ENCODE measurements around the gene SHISA6. TPM values are rescaled to one million over a fixed set of nuclear protein-coding genes. Genes with fewer than 3 reads are reported as not detected.

SHISA6 gene
- total and polyA plus RNA-seq, 4 donors, result not detected

DNA sequence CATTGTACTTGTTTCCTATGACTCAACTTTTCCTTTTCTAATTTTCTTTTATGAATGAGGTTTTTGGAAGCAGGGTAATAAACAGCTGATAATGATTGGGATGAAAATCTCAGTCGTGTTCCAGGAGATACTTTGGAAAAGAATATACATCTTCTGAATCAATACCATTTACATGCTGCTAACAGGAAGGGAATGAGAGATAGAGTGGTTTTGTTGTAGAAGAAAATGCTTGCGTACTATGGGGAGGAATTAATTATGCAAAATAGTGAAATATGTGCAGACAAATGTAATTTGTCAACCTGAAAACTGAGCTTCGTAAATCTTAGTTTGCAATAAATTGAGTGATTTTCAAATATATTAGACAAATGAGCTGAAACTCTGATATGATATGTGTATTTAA is 24.0 kb upstream of the SHISA6 start:
- H3K4me1 ChIP-seq (ENCODE audit: control insufficient read depth in 4 of 4, insufficient read depth in 4 of 4, low read length in 3 of 4), result no peaks in the 10 kb centered on the region
- H3K9me3 ChIP-seq (ENCODE audit: control insufficient read depth in 4 of 4, low read length in 3 of 4), result peaks cover 0 to 3% (median under 1%) of the 10 kb centered on the region in 4 donors
- no peak overlapping the region for H3K9ac ChIP-seq (ENCODE audit: low read depth in 1 of 2, low read length in 2 of 2)
- TF ChIP-seq, protein P1, sequence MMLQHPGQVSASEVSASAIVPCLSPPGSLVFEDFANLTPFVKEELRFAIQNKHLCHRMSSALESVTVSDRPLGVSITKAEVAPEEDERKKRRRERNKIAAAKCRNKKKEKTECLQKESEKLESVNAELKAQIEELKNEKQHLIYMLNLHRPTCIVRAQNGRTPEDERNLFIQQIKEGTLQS (IDR thresholded peaks at IDR 0.05), result no peak
- no peak for TF ChIP-seq RXRA (IDR thresholded peaks at IDR 0.05)
- no peaks in the 10 kb centered on the region for H3K36me3 ChIP-seq (ENCODE audit: control insufficient read depth in 4 of 4, insufficient read depth in 3 of 4, low read depth in 1 of 4, low read length in 3 of 4)
- H3K27ac ChIP-seq (ENCODE audit: low read depth in 1 of 2, low read length in 2 of 2), result no peak overlapping the region
- WGBS, result 74% methylated on average over 3 of the region's 3 CpGs
- no peak for DNase-seq (ENCODE audit: low spot score)
- peaks cover 0 to 8% (median 0%) of the 10 kb centered on the region in 4 donors for H3K27me3 ChIP-seq (ENCODE audit: control insufficient read depth in 4 of 4, insufficient read depth in 4 of 4, low read length in 3 of 4)
- no peak overlapping the region for H3K4me3 ChIP-seq (ENCODE audit: low read depth in 1 of 3, low read length in 3 of 3)

DNA sequence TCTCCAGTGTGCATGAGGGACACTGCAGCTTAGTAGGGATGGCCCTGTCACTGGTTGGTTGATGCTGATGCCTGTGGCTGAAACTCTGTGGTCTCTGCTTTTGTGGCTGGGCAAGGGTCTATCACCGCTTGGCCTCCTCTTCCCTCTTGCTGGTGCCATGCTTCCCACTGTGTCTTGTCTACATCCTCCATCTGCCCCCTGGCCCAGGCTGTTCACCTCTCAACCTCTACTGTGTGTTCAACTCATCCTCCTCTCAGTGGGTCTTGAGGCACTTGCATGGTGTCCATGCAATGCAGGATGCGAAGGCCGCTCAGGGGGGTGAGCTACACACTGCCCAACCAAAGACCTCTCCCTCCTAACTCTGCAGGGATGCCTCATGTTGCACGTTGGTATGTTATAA is 19.8 kb upstream of the SHISA6 start:
- Histone ChIP-seq H3K36me3 (ENCODE audit: control insufficient read depth in 4 of 4, insufficient read depth in 3 of 4, low read depth in 1 of 4, low read length in 3 of 4) (no peaks in the 10 kb centered on the region), H3K4me3 (ENCODE audit: low read depth in 1 of 3, low read length in 3 of 3) (no peak overlapping the region), H3K27me3 (ENCODE audit: control insufficient read depth in 4 of 4, insufficient read depth in 4 of 4, low read length in 3 of 4) (peaks cover 0 to 6% (median 0%) of the 10 kb centered on the region in 4 donors), H3K27ac (ENCODE audit: low read depth in 1 of 2, low read length in 2 of 2) (no peak overlapping the region), H3K4me1 (ENCODE audit: control insufficient read depth in 4 of 4, insufficient read depth in 4 of 4, low read length in 3 of 4) (no peaks in the 10 kb centered on the region), H3K9me3 (ENCODE audit: control insufficient read depth in 4 of 4, low read length in 3 of 4) (no peaks in the 10 kb centered on the region), H3K9ac (ENCODE audit: low read depth in 1 of 2, low read length in 2 of 2) (no peak overlapping the region)
- TF ChIP-seq, protein P2, sequence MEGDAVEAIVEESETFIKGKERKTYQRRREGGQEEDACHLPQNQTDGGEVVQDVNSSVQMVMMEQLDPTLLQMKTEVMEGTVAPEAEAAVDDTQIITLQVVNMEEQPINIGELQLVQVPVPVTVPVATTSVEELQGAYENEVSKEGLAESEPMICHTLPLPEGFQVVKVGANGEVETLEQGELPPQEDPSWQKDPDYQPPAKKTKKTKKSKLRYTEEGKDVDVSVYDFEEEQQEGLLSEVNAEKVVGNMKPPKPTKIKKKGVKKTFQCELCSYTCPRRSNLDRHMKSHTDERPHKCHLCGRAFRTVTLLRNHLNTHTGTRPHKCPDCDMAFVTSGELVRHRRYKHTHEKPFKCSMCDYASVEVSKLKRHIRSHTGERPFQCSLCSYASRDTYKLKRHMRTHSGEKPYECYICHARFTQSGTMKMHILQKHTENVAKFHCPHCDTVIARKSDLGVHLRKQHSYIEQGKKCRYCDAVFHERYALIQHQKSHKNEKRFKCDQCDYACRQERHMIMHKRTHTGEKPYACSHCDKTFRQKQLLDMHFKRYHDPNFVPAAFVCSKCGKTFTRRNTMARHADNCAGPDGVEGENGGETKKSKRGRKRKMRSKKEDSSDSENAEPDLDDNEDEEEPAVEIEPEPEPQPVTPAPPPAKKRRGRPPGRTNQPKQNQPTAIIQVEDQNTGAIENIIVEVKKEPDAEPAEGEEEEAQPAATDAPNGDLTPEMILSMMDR (IDR thresholded peaks at IDR 0.05; ENCODE audit: low read depth, low read length, missing input control), result no peak
- TF ChIP-seq EGR1 (IDR thresholded peaks at IDR 0.05; ENCODE audit: low read depth in 2 of 2), result no peak
- TF ChIP-seq GABPA (IDR thresholded peaks at IDR 0.05 in 1 of 2, conservative IDR thresholded peaks at IDR 0.05 in 1 of 2), result no peak
- TF ChIP-seq YY1 (IDR thresholded peaks at IDR 0.05), result no peak
- no peak for TF ChIP-seq RXRA (IDR thresholded peaks at IDR 0.05)
- no peak for TF ChIP-seq FOXA1 (IDR thresholded peaks at IDR 0.05)
- TF ChIP-seq, protein P3, sequence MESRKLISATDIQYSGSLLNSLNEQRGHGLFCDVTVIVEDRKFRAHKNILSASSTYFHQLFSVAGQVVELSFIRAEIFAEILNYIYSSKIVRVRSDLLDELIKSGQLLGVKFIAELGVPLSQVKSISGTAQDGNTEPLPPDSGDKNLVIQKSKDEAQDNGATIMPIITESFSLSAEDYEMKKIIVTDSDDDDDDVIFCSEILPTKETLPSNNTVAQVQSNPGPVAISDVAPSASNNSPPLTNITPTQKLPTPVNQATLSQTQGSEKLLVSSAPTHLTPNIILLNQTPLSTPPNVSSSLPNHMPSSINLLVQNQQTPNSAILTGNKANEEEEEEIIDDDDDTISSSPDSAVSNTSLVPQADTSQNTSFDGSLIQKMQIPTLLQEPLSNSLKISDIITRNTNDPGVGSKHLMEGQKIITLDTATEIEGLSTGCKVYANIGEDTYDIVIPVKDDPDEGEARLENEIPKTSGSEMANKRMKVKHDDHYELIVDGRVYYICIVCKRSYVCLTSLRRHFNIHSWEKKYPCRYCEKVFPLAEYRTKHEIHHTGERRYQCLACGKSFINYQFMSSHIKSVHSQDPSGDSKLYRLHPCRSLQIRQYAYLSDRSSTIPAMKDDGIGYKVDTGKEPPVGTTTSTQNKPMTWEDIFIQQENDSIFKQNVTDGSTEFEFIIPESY (IDR thresholded peaks at IDR 0.05), result no peak
- TF ChIP-seq FOXA2 (IDR thresholded peaks at IDR 0.05), result no peak
- TF ChIP-seq JUND (IDR thresholded peaks at IDR 0.05), result no peak
- TF ChIP-seq NR2F2 (IDR thresholded peaks at IDR 0.05), result no peak
- no peak for DNase-seq (ENCODE audit: low spot score)
- 79% methylated on average over 4 of the region's 4 CpGs for WGBS

DNA sequence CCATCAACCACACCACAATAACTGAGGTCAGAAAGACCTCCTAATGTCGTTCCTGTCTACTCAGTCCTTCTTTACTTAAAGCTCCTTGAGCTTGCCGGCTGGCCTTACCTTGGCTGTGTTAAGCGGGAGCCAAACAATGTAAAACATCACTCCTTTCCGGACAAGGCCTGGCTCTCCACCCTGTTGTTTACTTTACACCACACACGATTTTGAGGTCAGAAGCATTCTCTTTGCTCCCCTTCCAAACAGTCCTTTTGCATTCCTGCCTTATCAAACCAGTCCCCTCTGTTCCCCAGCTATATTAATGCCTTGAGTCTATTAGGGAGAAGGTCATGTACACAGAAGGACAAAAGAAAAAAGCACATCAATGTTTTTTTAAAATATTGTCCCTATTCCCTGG is 19.3 kb upstream of the SHISA6 start:
- H3K9me3 ChIP-seq (ENCODE audit: control insufficient read depth in 4 of 4, low read length in 3 of 4), result no peaks in the 10 kb centered on the region
- no peak for DNase-seq (ENCODE audit: low spot score)
- WGBS, result 22% methylated on average over 5 of the region's 5 CpGs

More for the DNA sequence above, 19.3 kb upstream of the SHISA6 start:
- Histone ChIP-seq H3K27me3 (ENCODE audit: control insufficient read depth in 4 of 4, insufficient read depth in 4 of 4, low read length in 3 of 4) (peaks cover 0 to 6% (median 0%) of the 10 kb centered on the region in 4 donors), H3K9ac (ENCODE audit: low read depth in 1 of 2, low read length in 2 of 2) (no peak overlapping the region), H3K27ac (ENCODE audit: low read depth in 1 of 2, low read length in 2 of 2) (no peak overlapping the region), H3K36me3 (ENCODE audit: control insufficient read depth in 4 of 4, insufficient read depth in 3 of 4, low read depth in 1 of 4, low read length in 3 of 4) (no peaks in the 10 kb centered on the region), H3K4me1 (ENCODE audit: control insufficient read depth in 4 of 4, insufficient read depth in 4 of 4, low read length in 3 of 4) (no peaks in the 10 kb centered on the region), H3K4me3 (ENCODE audit: low read depth in 1 of 3, low read length in 3 of 3) (no peak overlapping the region)
- TF ChIP-seq FOXA2 (IDR thresholded peaks at IDR 0.05) (no peak), RAD21 (IDR thresholded peaks at IDR 0.05) (no peak), HNF4G (IDR thresholded peaks at IDR 0.05) (no peak)
- TF ChIP-seq, protein P1 (IDR thresholded peaks at IDR 0.05), result no peak
- TF ChIP-seq, protein P3 (IDR thresholded peaks at IDR 0.05), result no peak
- TF ChIP-seq, protein P4, sequence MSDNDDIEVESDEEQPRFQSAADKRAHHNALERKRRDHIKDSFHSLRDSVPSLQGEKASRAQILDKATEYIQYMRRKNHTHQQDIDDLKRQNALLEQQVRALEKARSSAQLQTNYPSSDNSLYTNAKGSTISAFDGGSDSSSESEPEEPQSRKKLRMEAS (IDR thresholded peaks at IDR 0.05), result no peak

Data from liver (tissue), 9 donors.